Measurements from ENCODE around the gene SCYGR4.
"Not testable (repeated sequence)": the region's sequence is repeated elsewhere in the genome, so short reads cannot be mapped to it uniquely, and the experiment has no call there.

SCYGR4 gene

DNA sequence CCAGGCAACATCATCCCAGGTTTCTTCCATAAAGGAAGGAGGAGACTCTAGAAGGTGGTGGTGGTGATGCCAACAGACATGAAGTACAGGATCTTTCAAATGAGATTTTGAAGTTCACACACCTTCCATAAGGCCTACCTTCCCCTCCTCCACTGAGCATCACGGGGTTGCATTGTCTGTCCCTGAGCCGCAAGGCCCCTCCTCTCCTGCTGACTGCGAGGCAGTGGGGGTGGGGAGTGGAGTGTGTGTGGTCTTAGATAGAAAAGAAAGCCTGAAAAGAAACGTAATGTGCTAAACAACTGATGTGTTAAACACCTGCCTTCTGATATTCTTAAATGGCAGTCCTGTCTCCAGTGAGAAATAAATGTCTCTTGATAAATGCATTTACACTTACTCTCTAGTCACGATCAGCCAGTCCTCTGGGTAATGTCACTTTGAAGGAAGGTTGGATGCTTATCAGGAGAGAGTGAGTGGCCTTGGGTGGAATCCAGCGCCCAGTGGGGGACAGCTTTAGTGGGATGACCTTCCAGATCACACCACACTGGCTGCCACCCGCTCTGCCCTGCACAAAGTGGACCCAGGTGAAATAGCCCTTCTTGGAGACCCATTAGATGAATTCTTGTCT, 43.8 kb downstream of the SCYGR4 start:
- Histone ChIP-seq H3K27ac (ENCODE audit: insufficient read depth, low read length, poor library complexity, severe bottlenecking) (no peak overlapping the region), H3K36me3 (ENCODE audit: control insufficient read depth, insufficient read depth, low read length) (no peaks in the 10 kb centered on the region), H3K4me3 (ENCODE audit: insufficient read depth, low read depth, low read length, poor library complexity, severe bottlenecking) (no peak overlapping the region), H3K9me3 (ENCODE audit: control insufficient read depth, low read length) (no peaks in the 10 kb centered on the region), H3K4me1 (ENCODE audit: control insufficient read depth, insufficient read depth, low read length, poor library complexity, severe bottlenecking) (no peaks in the 10 kb centered on the region), H3K27me3 (replicated peaks; ENCODE audit: control insufficient read depth, insufficient read depth, low read length, poor library complexity, severe bottlenecking) (no peaks in the 10 kb centered on the region)
- DNase-seq, result no peak

DNA sequence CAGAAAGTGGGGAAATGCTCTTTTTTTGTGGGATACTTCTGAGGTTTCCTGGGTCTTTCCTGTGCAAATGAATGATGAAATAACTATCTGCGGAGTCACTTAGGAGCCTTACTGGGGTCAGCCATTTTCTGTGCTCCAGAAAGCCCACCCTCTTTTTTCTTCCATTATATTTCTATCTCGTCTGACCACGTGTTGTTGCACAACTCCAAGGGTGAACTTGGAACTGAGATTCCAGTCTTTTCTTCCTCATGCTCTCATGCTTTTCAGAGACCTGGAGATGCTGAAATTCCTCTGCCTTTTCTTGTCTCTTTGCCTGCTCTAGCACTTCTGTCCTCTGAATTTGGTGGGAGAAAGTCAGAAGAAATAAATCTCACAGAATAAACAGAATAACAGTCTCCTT, 44.5 kb downstream of the SCYGR4 start:
- no peaks in the 10 kb centered on the region for H3K4me1 ChIP-seq (ENCODE audit: control insufficient read depth, insufficient read depth, low read length, poor library complexity, severe bottlenecking)
- no peaks in the 10 kb centered on the region for H3K9me3 ChIP-seq (ENCODE audit: control insufficient read depth, low read length)
- DNase-seq, result no peak
- no peaks in the 10 kb centered on the region for H3K27me3 ChIP-seq (replicated peaks; ENCODE audit: control insufficient read depth, insufficient read depth, low read length, poor library complexity, severe bottlenecking)
- H3K36me3 ChIP-seq (ENCODE audit: control insufficient read depth, insufficient read depth, low read length), result no peaks in the 10 kb centered on the region
- H3K27ac ChIP-seq (ENCODE audit: insufficient read depth, low read length, poor library complexity, severe bottlenecking), result no peak overlapping the region
- H3K4me3 ChIP-seq (ENCODE audit: insufficient read depth, low read depth, low read length, poor library complexity, severe bottlenecking), result no peak overlapping the region

DNA sequence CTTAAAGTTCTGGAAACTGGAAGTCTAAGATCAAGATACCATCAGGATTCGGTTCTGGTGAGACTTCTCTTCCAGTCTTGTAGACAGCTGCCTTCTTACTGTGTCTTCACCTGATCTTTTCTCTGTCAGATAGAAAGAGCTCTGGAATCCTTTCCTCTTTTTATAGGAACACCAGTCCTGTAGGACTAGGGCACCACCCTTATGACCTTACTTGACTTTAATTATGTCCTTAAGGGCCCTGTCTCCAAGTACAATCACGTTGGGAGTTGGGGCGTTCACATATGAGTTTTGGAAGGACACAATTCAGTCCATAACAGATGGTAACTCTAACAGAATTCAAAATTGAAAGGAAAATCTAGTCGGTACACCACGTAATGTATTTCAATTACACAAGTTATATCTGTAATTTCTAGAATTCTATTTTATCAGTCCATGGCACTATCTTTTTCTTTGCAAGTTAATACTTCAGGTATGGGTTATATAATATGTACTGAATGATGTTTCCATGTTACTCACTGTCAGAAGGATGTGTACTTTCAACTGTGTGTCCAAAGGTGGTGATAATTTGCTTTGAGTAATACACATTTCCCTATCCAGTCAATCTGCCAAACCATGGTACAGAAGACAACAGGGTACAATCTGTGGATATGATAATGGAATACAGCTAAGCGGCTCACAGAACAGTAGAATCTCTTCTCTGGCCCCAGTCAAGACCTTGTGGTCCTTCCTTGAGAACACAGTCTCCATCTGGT, 48.1 kb downstream of the SCYGR4 start:
- no peak for DNase-seq
- Histone ChIP-seq H3K27ac (ENCODE audit: insufficient read depth, low read length, poor library complexity, severe bottlenecking) (no peak overlapping the region), H3K36me3 (ENCODE audit: control insufficient read depth, insufficient read depth, low read length) (no peaks in the 10 kb centered on the region), H3K4me1 (ENCODE audit: control insufficient read depth, insufficient read depth, low read length, poor library complexity, severe bottlenecking) (no peaks in the 10 kb centered on the region), H3K9me3 (ENCODE audit: control insufficient read depth, low read length) (no peaks in the 10 kb centered on the region), H3K4me3 (ENCODE audit: insufficient read depth, low read depth, low read length, poor library complexity, severe bottlenecking) (no peak overlapping the region), H3K27me3 (replicated peaks; ENCODE audit: control insufficient read depth, insufficient read depth, low read length, poor library complexity, severe bottlenecking) (no peaks in the 10 kb centered on the region)

DNA sequence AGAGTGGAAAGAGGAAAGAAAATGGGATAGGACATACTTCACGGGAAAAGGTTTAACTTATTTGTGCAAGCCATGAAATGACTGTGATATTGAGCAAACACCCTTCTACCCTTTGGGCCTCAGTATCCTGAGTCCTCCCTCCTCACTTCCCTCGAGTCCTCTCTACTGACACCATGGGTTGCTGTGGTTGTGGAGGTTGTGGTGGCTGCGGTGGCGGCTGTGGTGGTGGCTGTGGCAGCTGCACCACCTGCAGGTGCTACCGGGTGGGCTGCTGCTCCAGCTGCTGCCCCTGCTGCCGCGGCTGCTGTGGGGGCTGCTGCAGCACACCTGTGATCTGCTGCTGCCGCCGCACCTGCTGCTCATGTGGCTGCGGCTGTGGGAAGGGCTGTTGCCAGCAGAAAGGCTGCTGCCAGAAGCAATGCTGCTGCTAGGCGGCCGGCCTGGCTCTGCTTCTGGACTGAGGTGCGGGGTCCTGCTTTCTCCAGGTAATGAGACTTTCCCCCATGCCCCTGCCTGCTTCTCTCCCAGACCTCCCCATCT, 49.4 kb downstream of the SCYGR4 start, which contains the start of gene SCYGR5:
TSS of gene SCYGR5 (plus strand) at position 174 of the 540 bp plus-strand sequence. CDS start at position 174, 0 bp downstream.
- H3K27ac ChIP-seq (ENCODE audit: insufficient read depth, low read length, poor library complexity, severe bottlenecking); H3K27me3 ChIP-seq (replicated peaks; ENCODE audit: control insufficient read depth, insufficient read depth, low read length, poor library complexity, severe bottlenecking); H3K4me3 ChIP-seq (ENCODE audit: insufficient read depth, low read depth, low read length, poor library complexity, severe bottlenecking); DNase-seq; H3K9me3 ChIP-seq (ENCODE audit: control insufficient read depth, low read length); H3K36me3 ChIP-seq (ENCODE audit: control insufficient read depth, insufficient read depth, low read length); H3K4me1 ChIP-seq (ENCODE audit: control insufficient read depth, insufficient read depth, low read length, poor library complexity, severe bottlenecking): not testable (repeated sequence)

Data from effector memory CD4-positive, alpha-beta T cell (primary cell).